SIG-M5 (cell line): ENCODE data around the gene POLR1C.
A peak's percentile ranks its signal among the peaks of the same experiment; 100 is the strongest.
"Not testable (repeated sequence)": the region's sequence is repeated elsewhere in the genome, so short reads cannot be mapped to it uniquely, and the experiment has no call there.

Source experiments
- DNase-seq: peaks from one replicate; lab custom pipeline; 2025; lab: John Stamatoyannopoulos, UW

Gene POLR1C, protein sequence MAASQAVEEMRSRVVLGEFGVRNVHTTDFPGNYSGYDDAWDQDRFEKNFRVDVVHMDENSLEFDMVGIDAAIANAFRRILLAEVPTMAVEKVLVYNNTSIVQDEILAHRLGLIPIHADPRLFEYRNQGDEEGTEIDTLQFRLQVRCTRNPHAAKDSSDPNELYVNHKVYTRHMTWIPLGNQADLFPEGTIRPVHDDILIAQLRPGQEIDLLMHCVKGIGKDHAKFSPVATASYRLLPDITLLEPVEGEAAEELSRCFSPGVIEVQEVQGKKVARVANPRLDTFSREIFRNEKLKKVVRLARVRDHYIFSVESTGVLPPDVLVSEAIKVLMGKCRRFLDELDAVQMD

DNA sequence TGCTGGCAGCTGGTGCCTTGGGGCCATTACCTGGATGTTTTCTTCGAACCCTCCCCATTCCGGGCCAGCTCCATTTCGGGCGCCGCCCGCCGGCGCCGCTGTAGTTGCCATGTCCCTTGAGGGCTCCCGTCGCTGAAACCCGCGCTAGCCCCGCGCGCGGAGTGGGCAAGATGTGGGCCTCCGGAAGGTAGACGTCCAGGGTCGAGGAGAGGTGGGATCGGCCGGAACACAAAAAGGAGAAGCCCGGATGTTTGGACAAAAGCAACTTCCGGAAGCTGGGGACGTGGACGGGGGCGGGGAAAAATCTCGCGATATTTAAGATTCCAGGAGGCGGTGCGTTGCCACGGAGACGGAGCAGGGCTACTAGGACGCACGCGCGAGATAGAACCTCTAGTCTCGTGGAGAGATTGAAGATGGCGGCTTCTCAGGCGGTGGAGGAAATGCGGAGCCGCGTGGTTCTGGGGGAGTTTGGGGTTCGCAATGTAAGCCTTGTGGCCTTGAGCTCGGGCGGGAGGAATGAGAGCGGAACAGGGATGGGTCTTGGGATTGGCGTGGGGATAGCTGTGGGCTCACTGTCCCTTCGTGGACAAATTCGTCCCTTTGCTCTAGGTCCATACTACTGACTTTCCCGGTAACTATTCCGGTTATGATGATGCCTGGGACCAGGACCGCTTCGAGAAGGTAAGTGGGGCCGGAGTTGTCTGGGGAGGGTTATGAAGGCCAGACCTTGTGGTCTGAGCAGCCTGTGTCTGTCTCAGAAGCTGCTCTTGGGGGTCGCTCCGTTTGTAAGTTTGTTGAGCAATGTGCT lies at the start of gene POLR1C, which contains the start of gene YIPF3:
Gene POLR1C, plus strand, starts transcription at position 393 of the 808 bp plus-strand sequence. Its CDS starts 21 bp downstream, at position 414.
Gene YIPF3, minus strand, starts transcription at position 230 of the 808 bp plus-strand sequence. Its CDS starts 119 bp downstream, at position 111.
- DNase-seq, result peak; percentile 86

DNA sequence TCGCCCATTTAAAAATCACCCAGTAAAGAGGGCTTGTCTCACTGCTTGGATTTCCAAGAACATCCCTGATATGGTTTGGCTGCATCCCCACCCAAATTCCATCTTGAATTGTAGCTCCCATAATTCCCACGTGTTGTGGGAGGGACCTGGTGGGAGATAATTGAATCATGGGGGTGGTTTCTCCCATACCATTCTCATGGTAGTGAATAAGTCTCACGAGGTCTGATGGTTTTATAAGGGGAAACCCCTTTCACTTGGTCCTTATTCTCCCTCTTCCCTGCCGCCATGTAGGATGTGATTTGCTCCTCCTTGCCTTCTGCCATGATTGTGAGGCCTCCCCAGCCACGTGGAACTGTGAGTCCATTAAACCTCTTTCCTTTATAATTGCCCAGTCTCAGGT lies 49.6 kb upstream of the POLR1C start:
- DNase-seq, result not testable (repeated sequence)

DNA sequence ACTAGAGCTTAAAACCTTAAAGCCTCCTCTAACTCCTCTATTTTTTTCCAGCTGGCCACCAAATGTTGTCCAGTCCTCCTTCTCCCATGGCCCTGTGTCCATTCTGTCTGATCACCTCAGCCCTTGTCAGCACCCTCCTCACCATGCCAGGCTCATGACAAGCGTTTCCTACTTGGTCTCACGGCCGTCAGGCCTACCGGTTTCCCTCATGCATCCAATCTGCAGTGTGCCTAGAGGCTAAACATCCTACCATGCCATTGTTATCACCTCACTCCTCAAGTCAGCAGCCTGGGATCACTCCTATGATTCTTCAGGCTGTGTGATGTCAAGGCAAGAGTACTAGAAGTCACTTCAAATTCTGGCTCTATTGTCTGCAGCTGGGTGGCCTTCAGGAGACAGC lies 49.1 kb upstream of the POLR1C start:
- DNase-seq, result no peak

DNA sequence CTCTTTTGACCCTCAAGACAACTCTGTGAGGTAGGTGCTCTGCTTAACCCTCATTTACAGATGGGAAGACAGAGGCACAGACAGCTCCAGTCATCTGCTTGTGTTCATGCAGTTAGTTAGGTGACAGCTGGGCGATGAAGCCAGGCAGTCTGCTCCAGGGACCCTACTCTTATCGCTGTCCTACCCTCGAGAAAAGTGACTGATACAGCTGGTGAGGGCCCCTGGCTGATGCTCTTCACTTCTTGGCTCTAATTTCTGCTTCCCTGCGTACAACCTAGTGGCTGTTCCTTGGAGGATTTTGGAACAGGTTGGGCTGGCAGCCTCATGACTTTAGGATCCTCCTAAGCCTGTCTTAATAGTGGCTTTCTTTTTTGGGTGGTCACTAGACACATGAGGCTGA lies 48.6 kb upstream of the POLR1C start:
- no peak for DNase-seq

DNA sequence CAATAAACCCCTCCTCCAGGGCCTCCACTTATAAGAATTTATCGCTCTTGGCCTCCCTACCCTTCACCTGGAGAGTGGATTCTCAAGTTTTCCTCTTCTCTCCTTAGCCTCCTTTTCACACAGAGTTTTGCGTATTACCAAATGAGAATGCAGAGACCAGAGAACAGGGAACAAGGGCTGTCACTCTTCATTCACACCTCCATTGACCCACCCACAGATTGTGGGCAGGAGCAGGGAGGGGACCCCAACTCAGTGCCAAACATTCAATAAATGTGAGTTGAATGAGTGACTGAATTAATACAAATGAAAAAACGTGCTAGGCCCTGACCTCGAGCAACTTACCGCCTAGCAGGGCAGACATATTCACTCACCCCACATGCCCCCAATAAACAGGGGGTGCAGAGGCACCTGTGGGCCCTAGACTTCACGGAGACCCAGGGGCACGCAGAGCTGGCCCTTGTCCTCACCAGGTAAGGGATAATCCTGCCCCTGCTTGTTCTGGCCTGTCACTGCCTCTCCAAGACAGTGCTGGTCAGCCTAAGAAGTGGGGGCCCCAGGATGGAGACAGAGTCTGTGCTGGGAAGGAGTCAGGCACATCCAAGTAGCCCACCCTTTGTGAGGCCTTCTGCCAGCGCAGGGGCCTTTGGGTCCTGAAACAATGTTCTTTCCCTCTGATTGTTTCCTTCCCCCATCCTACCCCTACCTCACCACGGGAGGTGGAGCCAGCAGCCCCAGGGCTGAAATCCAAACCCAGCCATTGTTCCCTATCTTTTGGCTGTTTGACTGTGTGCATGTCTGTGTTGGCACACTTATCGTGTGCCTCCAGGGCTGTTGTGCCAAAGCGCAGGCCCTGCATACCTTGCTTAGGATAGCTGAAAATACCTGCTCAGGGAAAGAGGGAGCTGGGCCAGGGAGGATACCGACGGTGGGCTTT lies 47.9 kb upstream of the POLR1C start:
- DNase-seq, result no peak

DNA sequence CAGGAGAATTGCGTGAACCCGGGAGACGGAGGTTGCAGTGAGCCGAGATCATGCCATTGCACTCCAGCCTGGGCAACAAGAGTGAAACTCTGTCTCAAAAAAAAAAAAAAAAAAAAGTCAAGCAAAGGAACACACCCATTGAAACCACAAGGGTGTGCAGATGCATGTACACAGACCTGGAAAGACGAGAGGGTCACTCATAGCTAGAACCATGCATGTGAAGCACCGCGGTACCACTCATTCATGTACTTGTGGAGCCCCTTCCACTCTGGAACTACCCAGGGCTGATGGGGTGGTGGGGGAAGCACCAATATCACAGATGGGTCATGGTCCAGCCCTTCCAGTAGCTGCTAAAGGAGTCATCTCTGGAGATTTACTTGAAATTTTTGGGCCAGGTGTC lies 46.9 kb upstream of the POLR1C start:
- DNase-seq, result no peak

DNA sequence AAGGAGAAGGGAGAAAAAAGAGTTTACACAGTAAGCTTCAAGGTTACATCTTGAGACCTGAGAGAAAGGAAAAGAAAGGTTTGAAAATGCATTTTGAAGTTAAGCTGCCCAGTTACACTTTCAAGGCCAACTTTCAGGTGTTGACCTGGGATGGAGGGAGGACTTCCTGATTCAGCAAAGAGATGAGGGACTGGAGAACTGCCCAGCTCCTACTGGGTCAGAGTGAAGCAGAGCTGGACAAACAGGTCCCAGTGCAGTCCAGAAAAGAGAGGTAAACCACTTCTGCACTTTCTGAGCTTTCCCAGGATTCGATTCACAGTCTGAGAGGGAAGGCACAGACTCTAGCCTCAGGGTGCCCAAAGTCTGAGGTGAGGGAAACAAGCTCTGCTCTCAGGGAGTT lies 45.5 kb upstream of the POLR1C start:
- DNase-seq, result no peak

DNA sequence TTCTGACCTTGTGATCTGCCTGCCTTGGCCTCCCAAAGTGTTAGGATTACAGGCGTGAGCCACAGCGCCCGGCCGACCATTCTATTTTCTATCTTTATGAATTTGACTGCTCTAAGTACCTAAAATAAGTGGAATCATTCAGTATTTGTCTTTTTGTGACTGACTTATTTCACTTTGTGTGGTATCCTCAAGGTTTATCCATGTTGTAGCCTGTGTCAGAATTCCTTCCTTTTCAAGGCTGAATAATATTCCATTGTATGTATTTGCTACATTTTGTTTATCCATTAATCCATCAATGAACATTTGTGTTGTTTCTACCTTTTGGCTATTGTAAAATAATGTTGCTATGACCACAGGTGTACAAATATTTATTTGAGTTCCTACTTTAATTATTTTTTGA lies 44.4 kb upstream of the POLR1C start:
- no peak for DNase-seq

DNA sequence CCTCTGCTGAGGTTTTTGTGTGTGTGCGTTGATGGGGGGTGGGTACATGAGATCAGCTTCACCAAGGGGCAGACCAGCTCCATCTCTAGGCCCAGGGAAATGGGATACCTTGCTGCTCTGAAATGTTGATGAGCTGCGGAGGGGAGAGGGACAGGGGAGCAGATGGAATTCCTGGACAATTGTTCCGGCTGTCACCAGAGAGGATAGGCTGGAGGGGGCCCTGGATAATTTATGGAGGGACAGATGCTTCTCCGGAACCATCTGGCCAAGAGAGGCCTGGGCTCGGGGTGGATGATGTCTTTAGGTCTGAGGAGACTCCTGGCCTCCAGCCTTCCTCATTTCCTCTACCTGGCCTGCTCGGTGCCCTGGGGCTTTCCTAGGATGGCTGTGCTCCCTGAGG lies 41.4 kb upstream of the POLR1C start:
- DNase-seq, result no peak

DNA sequence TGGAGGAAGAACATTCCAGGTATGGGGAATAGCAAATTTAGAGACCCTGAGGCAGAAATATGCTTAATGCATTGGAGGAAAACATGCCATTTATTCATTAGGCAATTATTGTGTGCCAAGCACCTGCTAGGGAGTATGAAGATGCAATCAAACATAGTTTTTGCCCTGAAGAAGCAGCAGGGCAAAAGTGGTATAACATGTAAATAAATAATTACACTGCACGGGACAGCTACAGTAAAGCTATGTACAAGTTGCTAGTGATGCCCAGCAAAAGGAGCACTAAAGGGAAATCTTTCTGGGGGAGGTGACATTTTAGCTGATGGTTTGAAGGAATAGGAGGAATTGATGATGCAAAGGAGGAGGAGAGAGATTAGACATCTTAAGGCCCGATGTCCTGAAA lies 40.1 kb upstream of the POLR1C start:
- no peak for DNase-seq

DNA sequence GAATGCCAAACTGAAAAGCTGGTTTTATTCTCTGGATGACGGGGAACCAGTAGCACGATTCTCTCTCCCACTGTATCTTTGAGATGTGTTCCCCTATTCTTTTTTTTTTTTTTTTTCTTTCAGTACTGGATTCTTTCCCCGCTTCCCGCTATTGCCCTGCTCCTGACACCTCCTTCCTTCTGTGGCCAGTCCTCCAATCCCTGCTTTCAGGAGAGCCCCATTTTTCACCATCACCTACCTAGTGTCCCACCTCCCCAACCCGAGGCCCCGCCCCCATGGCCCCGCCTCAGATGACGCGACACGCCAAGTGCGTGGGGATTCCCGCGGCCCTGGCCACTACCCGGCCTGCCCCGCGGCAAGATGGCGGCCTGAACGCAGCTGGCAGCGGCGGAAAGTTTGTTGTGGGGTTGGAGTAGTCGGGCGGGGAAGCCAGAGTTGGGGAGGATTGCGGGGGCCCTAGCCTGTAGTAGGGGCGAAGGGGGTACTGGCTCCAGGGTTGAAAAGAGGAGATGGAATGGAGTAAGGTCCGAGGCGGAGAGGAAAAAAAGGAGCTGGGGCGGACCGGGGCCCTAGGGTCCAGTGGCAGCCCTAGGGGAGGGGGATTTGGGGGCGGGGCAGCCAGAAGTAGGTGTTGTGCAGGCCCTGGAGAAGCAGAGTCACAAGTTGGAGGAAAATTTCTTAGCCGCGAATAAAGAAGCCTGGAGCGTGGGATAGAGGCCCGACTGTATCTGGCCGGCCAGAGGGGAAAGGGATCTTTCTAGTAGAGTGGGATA lies 39.5 kb upstream of the POLR1C start, which contains the start of gene TJAP1:
Gene TJAP1, plus strand, starts transcription at position 336 of the 773 bp plus-strand sequence. CDS start 21,432 bp downstream, outside the sequence.
- DNase-seq, result no peak

DNA sequence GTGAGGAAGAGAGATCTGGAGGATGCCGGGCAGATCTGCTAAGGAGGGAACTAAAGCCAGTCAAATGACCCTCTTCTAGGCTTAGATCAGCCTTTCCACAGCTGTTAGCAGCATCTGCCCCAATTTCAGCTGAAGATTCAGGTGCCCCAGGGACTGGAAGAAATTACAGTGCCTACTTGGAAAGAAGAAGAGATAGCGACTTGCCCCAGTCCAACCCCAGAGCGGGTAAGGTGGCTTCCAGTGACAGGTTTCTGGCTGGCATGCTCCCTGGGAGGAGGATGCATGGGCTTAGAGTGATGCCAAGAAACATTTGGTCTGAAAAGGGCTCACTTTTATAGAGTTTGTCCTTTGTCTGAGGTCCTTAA lies 38.9 kb upstream of the POLR1C start:
- no peak for DNase-seq

DNA sequence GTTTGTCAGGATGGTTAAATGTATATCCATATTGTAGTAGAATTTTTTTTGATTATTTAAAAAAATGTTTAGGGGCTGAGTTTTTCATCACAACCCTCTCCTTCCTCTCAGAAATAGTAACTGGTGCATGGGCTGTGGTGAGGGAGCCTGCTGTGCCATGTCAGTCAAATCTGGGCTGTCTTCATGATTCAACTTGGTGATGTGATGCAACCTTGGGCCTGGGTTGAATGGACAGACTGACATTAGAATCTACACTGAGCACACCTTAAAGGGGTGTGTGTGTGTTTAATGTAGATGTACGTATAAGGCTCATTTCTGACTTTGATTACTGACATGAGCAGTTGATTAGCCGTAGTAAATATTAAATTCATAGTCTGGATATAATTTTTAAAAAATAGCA lies 35.8 kb upstream of the POLR1C start:
- DNase-seq, result peak; percentile 47

DNA sequence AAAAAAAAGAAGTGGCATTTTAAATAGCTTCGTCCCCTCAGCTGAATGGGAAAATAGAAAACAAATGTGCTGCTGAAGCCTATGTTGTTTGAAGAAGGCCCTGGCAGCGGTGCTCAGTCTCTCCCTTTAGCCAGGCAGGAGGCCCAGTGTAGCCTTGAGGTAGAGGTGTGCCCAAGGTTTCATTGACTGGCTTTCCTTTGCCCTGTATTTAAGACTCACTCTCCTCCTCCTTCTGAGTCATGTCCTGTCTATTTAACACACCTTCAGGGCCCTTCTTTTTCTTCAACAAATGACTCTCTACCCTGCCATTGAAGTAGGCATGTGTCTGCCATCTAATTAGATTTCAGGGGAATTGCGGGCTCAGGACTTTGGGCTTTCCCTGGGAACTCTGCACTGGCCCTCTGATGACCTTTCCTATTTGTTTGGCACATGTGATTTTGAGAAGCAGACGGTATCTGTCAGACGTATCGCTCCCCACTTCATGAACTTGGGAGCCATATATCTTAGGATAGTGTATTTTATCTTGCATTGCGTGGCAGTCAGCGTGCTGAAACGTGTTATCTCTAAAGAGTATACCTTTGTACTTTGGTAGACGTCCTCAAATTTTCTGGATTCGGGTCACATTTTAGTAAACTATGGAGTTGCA lies 35.2 kb upstream of the POLR1C start:
- no peak for DNase-seq

DNA sequence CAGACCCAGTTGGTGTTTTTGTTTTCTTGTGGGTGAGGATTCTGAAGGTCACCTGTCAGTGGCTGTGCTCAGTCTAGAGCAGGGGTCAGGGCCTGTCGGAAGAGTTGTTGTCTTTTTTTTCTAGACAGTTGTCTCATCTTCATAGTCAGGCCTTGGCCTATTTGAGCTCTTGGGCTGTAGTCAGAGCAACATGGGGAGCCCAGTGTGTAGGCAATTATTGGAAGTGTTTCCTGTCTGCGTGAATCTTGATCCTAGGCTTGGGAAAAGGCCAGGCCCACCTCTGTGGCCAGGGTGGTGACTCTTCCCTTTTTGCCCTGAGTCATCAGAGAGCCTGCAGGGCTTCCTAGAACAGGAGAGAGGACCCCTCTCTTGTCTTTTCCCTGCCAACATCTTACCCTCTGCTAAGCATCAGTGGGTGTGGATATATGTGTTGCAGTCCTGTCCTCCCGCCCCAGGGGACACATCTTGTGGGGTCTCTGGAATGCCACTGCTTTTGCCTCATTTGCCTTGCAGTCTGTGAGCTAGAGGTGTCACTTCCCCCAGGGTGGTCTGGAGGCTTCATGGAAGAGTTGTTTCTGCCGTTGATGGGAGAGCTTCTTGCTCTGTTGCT lies 28.1 kb upstream of the POLR1C start:
- DNase-seq, result no peak

DNA sequence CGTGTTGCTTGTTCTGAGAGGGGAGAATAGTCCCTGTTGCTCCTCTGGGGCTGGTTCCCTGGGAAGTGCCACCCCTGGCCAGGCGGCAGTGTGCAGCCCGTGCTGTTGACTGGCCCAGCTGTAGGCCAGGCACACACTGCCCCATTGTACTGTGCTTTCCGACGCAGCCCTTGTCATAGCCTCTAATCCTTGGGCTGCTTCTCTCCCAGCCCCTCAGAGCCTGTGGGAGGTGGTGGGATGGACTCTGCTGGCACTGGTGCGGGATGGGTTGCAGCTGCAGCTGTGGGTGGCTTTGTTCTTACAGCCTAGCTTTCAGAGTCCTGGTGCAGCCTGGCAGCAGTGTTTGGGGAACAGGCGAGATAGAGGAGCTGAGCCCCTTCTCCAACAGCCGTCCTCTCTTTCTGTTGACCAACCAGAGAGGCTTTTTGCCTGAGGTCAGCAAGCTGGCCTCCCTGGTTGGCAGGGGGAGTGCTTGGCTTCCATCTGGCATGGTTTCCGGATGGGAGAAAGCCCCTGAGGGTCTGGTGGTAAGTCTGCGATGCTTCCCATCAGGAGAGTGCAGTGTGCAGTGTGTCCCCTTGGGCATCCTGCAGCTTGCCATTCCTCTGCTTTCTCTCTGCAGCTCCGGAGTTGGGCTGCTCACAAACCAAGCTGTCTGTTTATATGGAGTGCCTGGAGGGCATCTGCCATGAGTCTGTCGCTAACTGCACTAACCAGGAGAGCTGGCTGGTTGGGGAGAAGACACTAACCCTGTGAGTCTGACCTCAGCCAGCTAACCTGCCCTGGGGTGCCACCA lies 27.4 kb upstream of the POLR1C start:
- DNase-seq, result no peak

DNA sequence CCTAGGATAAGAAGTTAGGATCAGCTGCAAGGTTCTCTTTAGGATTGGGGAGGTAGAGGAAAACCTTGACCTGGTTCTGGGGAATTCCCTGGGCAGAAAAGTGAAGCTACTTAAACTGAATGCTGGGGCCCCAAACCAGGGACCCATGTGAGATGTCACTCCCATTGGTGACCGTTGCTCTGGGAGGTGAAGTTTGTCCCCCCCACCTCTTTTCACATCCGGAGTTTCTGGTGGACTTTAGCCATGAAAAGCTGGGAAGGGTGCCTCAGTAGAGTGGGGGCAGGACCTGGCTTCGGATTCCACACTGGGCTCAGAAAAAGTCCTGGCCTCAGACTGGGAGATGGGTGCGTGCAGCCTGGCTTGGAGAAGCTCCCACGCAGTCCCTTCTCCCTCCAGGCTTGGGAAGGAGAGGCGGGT lies 26.4 kb upstream of the POLR1C start:
- no peak for DNase-seq

DNA sequence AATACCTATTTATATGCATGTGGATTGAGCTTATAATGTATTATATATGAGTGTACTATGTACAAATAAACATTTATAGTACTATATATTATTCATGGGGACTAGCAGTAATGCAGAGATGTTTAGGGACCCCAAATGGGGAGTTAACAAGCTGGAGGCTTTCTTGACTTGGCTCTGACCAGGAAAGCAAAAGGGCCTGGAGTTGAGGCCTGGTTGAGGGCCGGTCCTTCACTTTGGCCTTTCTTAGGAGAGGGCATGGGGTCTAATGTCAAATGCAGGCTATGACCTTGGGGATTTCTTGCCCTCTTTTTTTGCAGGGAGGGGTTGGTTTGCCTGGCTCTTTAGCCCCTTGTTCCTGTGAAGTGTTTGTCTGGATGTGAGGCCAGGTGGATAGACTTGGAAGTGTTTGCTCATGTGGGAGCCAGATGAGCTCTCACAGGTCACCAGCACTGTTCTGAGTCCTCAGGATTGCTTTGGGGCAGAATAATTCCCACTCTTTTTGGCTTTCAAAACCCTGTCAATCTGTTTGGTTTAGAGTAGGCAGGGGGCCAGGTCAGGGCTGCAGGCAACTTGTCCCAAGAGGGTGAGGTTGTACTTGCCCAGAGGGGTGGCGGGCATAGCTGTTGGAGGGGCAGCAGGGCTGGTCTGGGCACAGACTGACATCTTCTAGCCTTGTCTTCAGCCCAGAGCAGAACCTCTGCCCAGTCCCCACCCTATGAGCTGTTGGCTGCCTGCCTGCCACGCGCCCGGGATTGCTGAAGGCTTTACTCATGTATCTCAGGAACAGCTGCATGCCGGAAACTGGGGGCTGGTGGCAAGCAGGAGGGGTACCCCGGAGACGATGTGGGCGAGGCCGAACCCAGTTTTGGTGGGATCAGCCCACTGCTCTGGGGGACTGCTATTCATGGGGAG lies 24.9 kb upstream of the POLR1C start:
- DNase-seq, result no peak
